GM12878 (cell line): ENCODE measurements around the gene RASGRF2. TPM values are rescaled to one million over a fixed set of nuclear protein-coding genes. Genes with fewer than 3 reads are reported as not detected.

Experiments
- ATAC-seq: fragments of 200-7000 bp; cut with Tn5 transposase; 3 replicates; pipeline ENCODE4 v1.9.1; 2020; ENCODE audit warnings: mild to moderate bottlenecking, moderate library complexity
- BruUV-seq: library from RNA; stranded (reverse); fragments of 400-500 nt; replicated peaks from 2 replicates; lab custom pipeline; 2021; lab: Mats Ljungman, UMichigan
- CTCF ChIA-PET: fragments of 300-600 bp; sonication (Branson Sonifier 250); formaldehyde crosslinking; extraction: SDS; loops from one replicate; lab custom pipeline; 2021; ENCODE audit warnings: inconsistent platforms; lab: Yijun Ruan, JAX
- POLR2A ChIA-PET: fragments of 350-600 bp; formaldehyde crosslinking; extraction: SDS; loops from one replicate; lab custom pipeline; 2021; ENCODE audit warnings: inconsistent platforms; lab: Charles Lee
- RAD21 ChIA-PET: fragments of 300-600 bp; sonication (Branson Sonifier 250); formaldehyde crosslinking; loops from one replicate; lab custom pipeline; 2023; ENCODE audit warnings: antibody characterized with exemption; ENCODE audit not compliant: unreplicated experiment; lab: Charles Lee
- SMC1A ChIA-PET: fragments of 300-600 bp; sonication (Branson Sonifier 250); formaldehyde crosslinking; loops from one replicate; lab custom pipeline; 2023; ENCODE audit not compliant: unreplicated experiment, uncharacterized antibody; lab: Charles Lee
- DNase-seq: peaks from one replicate; pipeline ENCODE4 v3.0.0-alpha.2; 2011; ENCODE audit warnings: low read depth, low spot score
- FAIRE-seq: peaks from 3 replicates; lab custom pipeline; 2011; peaks lifted over from hg19 to GRCh38; lab: Jason Lieb, UNC
- H2AFZ ChIP-seq: 2 replicates; pipeline ENCODE4 v1.6.0; 2011; ENCODE audit warnings: low read depth, low read length, control low read depth; ENCODE audit not compliant: control insufficient read depth
- H3K27ac ChIP-seq: 2 replicates; pipeline ENCODE4 v1.5.1; 2011; ENCODE audit warnings: control low read depth; ENCODE audit not compliant: control insufficient read depth, insufficient read depth
- H3K27me3 ChIP-seq, 2 experiments: replicated peaks in 1 of 2; 2 replicates each; pipeline versions ENCODE4 v1.6.0 to v1.6.1; 2011; ENCODE audit warnings: low read length in 1 of 2; ENCODE audit not compliant: control insufficient read depth in 2 of 2, insufficient read depth in 2 of 2
- H3K36me3 ChIP-seq, 2 experiments: 2 replicates each; pipeline ENCODE4 v1.5.1; 2011; ENCODE audit warnings: low read length in 1 of 2; ENCODE audit not compliant: control insufficient read depth in 2 of 2, insufficient read depth in 2 of 2
- H3K4me1 ChIP-seq: 2 replicates; pipeline ENCODE4 v1.6.1; 2011; ENCODE audit warnings: mild to moderate bottlenecking, low read length, moderate library complexity, mixed read lengths; ENCODE audit not compliant: control insufficient read depth, insufficient read depth
- H3K4me2 ChIP-seq: 2 replicates; pipeline ENCODE4 v1.6.0; 2011; ENCODE audit warnings: control low read depth; ENCODE audit not compliant: control insufficient read depth, insufficient read depth
- H3K4me3 ChIP-seq: fragments of 200-600 bp; sonication (generic); 2 replicates; pipeline ENCODE4 v1.5.1; 2016
- H3K79me2 ChIP-seq: 2 replicates; pipeline ENCODE4 v1.6.0; 2011; ENCODE audit warnings: low read length; ENCODE audit not compliant: control insufficient read depth, insufficient read depth
- H3K9ac ChIP-seq: 2 replicates; pipeline ENCODE4 v1.8.0; 2011; ENCODE audit warnings: low read length, control low read depth, mixed read lengths; ENCODE audit not compliant: control insufficient read depth, insufficient read depth
- H3K9me3 ChIP-seq: replicated peaks from 3 replicates; pipeline ENCODE4 v1.5.1; 2011; ENCODE audit warnings: mild to moderate bottlenecking, low read length; ENCODE audit not compliant: control insufficient read depth, insufficient read depth
- H4K20me1 ChIP-seq: 2 replicates; pipeline ENCODE4 v1.6.0; 2011; ENCODE audit not compliant: control insufficient read depth, insufficient read depth
- FOXK2 ChIP-seq: fragments of 450-650 bp; IDR thresholded peaks from 2 replicates; pipeline ENCODE4 v1.6.1; 2017; ENCODE audit warnings: mild to moderate bottlenecking, moderate library complexity
- HDAC2 ChIP-seq: fragments of 200-600 bp; sonication (generic); IDR thresholded peaks from 2 replicates; pipeline ENCODE4 v1.6.1; 2017
- HDAC6 ChIP-seq: fragments of 200-600 bp; sonication (generic); IDR thresholded peaks from one replicate; pipeline ENCODE4 v1.8.0; 2017; ENCODE audit warnings: antibody characterized with exemption; ENCODE audit not compliant: unreplicated experiment
- PAX8 ChIP-seq: fragments of 450-650 bp; IDR thresholded peaks from 2 replicates; pipeline ENCODE4 v1.6.1; 2017; ENCODE audit warnings: mild to moderate bottlenecking, moderate library complexity
- PKNOX1 ChIP-seq: fragments of 450-650 bp; IDR thresholded peaks from 2 replicates; pipeline ENCODE4 v1.6.1; 2016; ENCODE audit warnings: mild to moderate bottlenecking
- POLR2A ChIP-seq: IDR thresholded peaks from 2 replicates; pipeline ENCODE4 v1.6.1; 2011; ENCODE audit warnings: low read depth, mild to moderate bottlenecking, low read length
- RAD51 ChIP-seq: fragments of 450-650 bp; IDR thresholded peaks from 2 replicates; pipeline ENCODE4 v1.6.1; 2016; ENCODE audit warnings: moderate library complexity, mild to moderate bottlenecking, inconsistent platforms
- SREBF2 ChIP-seq: IDR thresholded peaks from 2 replicates; pipeline ENCODE4 v1.6.1; 2012; ENCODE audit warnings: mild to moderate bottlenecking, low read length
- TCF12 ChIP-seq: IDR thresholded peaks from 2 replicates; pipeline ENCODE4 v1.6.1; 2011; ENCODE audit warnings: low read depth, mild to moderate bottlenecking, low read length
- USF1 ChIP-seq: IDR thresholded peaks from 2 replicates; pipeline ENCODE4 v1.6.1; 2011; ENCODE audit warnings: borderline replicate concordance, low read depth, mild to moderate bottlenecking, moderate library complexity, mixed read lengths, low read length; ENCODE audit not compliant: insufficient read depth; ENCODE audit errors: extremely low read length
- ZBED1 ChIP-seq: IDR thresholded peaks from 2 replicates; pipeline ENCODE4 v1.6.1; 2016; ENCODE audit warnings: borderline replicate concordance
- ZBTB4 ChIP-seq: fragments of 450-650 bp; formaldehyde crosslinking; IDR thresholded peaks from 2 replicates; pipeline ENCODE4 v1.4.0; 2022; ENCODE audit warnings: mild to moderate bottlenecking, moderate library complexity
- ZBTB40 ChIP-seq: fragments of 450-650 bp; IDR thresholded peaks from 2 replicates; pipeline ENCODE4 v1.6.1; 2016; ENCODE audit warnings: mild to moderate bottlenecking, moderate library complexity, borderline replicate concordance
- ZNF24 ChIP-seq: fragments of 450-650 bp; IDR thresholded peaks from 2 replicates; pipeline ENCODE4 v1.6.1; 2017; ENCODE audit warnings: antibody characterized with exemption, mild to moderate bottlenecking
- WGBS: methylation state at CpG from one replicate; pipeline ENCODE4 v1.1.6; 2016; ENCODE audit warnings: low lambda C conversion rate; ENCODE audit not compliant: insufficient replicate concordance, insufficient coverage; ENCODE audit errors: missing lambda C conversion rate; 5-methylcytosine and 5-hydroxymethylcytosine counted together
- in situ Hi-C: fragments of 300-500 bp; cut with MboI; formaldehyde crosslinking; loops from 9 replicates; pipeline ENCODE4 v1.14.3; 2018; ENCODE audit warnings: mixed read lengths
- intact Hi-C: fragments of 100-400 bp; cut with micrococcal nuclease; formaldehyde crosslinking; loops from one replicate; pipeline ENCODE4 v1.14.2; 2022; ENCODE audit not compliant: unreplicated experiment
- polyA plus RNA-seq, 11 experiments: library from polyadenylated mRNA; depleted of rRNA in 4 of 11; unstranded in 6 of 11; stranded (reverse) in 5 of 11; fragments of >200 nt; fragmentation: Nextera tagmentation in 4 of 11; fragmentation: Illumina TruSeq in 1 of 11; extraction: Ambion mirVana in 4 of 11; extraction: Trizol in 1 of 11; gene quantifications; 1 replicate in 1 of 11; 2 replicates in 10 of 11; pipeline versions ENCODE4 v1.2.1 to v1.2.3, GENCODE V29; 2011 to 2016; ENCODE audit warnings: inconsistent platforms in 2 of 11, missing spikeins in 2 of 11, low read depth in 1 of 11
- total RNA-seq, 4 experiments: library from RNA; depleted of rRNA in 3 of 4; stranded (reverse); fragments of >200 nt in 3 of 4; fragmentation: Illumina TruSeq in 1 of 4; extraction: Trizol in 1 of 4; gene quantifications; 2 replicates each; pipeline versions ENCODE4 v1.2.1 to v1.2.3, GENCODE V29; 2013 to 2021

RASGRF2 gene
- total and polyA plus RNA-seq, 10 of the 15 experiments (the other 5 are each of a cell fraction or from before 2014, with no cell fraction given), result 0.05 to 0.24 (median 0.07) TPM

DNA sequence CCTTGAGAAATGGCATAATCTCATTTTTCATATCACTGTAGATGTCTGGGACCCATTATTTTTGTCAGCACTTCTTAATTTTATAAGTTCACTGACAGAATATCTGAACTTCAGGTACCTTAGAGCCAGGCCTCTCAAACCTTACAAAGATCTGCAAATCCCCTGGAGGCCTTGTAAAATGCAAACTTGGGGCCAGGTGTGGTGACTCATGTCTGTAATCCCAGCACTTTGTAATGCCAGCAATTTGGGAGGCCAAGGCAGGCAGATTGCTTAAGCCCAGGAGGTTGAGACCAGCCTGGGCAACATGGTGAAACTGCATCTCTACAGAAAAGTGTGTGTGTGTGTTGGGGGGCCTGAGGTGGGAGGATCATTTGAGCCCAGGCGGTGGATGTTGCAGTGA is 30.8 kb downstream of the RASGRF2 start (continued):
- TF ChIP-seq ZBTB40 (no peak), RAD51 (no peak), TCF12 (no peak), PAX8 (no peak)

DNA sequence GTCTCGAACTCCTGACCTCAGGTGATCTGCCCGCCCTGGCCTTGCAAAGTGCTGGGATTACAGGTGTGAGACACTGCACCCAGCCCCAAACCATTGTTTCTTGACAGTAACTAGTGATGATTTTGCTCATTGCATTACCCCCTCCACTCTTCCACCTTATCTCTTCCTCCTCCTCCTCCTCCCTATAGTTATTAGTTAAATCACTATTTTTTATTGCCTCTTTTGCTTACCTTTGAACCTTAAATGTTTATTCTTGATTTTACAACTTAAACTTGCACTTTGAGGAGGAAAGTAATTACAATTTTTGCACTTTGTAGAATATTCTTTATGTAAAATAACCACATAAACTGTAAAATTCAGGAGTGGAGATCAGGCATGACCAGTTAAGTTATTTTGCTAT is 35.7 kb downstream of the RASGRF2 start:
- POLR2A ChIA-PET, result no interaction called here
- SMC1A ChIA-PET, result no interaction called here
- Histone ChIP-seq H3K4me2 (no peak overlapping the region), H3K4me1 (no peaks in the 10 kb centered on the region), H3K9ac (no peak overlapping the region), H3K4me3 (no peak overlapping the region), H4K20me1 (no peaks in the 10 kb centered on the region), H3K79me2 (no peaks in the 10 kb centered on the region), H3K27ac (no peak overlapping the region), H3K9me3 (no peaks in the 10 kb centered on the region), H3K36me3 (no peaks in the 10 kb centered on the region), H2AFZ (no peak overlapping the region), H3K27me3 (peaks cover 2% of the 10 kb centered on the region in 2 experiments)
- ATAC-seq (no peak), DNase-seq (no peak), FAIRE-seq (no peak)
- intact Hi-C loops (no loop called here), in situ Hi-C loops (no loop called here)
- 19% methylated on average over 2 of the region's 2 CpGs for WGBS
- RAD21 ChIA-PET, result no interaction called here
- TF ChIP-seq POLR2A (no peak), ZBTB4 (CRISPR knock-in tag) (no peak), ZNF24 (no peak), RAD51 (no peak), HDAC2 (no peak), SREBF2 (no peak), FOXK2 (no peak), ZBED1 (no peak), HDAC6 (no peak), USF1 (no peak), PKNOX1 (no peak)
- CTCF ChIA-PET, result no interaction called here
- no TSS peak for BruUV-seq
